GM21825 (cell line): ENCODE data around the gene DNAJC21.

Experiments used
- ATAC-seq: cut with Tn5 transposase; IDR thresholded peaks from one replicate; pipeline ENCODE4 v1.9.1; 2021; ENCODE audit warnings: mild to moderate bottlenecking, moderate library complexity; ENCODE audit not compliant: unreplicated experiment

The DNAJC21 gene

DNA sequence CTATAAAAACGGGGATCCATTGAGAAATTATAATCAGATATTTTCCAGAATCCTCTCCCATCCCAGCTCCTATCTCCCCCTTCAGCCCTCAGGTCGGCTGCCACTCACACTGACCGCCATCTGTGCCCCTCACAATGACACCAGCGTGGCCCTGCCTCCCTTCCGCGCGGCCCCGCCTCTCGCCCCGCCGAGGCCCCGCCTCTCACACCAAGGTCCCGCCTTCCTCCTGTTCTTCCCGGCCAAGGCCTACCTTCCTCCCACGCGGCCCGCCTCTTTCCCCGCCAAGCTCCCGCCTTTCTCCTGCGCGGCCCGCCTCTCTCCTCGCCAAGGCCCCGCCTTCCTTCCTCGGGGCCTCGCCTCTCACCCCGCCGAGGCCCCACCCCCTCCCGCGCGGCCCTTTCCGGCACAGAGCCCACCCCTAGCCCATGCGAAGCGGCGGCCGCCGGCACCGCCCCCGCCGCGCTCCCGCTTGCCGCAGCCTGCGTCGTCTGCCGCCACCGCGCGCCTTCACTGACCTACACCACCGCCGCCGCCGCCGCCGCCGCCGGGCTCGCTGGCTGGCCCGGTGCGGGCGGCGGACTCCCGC is at the start of gene DNAJC21:
Gene DNAJC21 (plus strand): TSS at position 426 of the 586 bp plus-strand sequence. CDS start 261 bp downstream, outside the sequence.
- ATAC-seq: peak; percentile 91

DNA sequence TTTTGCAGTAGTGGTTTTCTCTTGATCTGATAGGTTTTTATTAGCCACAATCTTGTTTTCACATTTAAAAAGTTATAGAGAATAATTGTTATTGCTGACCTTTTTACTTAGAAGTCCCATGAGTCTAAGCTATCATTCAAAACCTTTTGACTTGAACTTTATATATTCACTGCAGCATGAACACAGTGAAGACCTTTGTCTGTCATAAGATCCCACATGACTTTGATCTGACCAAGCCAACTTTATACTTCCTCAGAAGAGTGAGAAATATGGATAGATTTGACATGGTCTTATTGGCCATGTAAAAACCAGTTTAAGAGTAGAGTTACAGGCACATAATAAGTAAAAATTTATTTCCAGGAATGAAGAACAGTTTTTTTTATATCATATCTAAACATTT is 48.1 kb upstream of the DNAJC21 start:
- ATAC-seq: no peak

DNA sequence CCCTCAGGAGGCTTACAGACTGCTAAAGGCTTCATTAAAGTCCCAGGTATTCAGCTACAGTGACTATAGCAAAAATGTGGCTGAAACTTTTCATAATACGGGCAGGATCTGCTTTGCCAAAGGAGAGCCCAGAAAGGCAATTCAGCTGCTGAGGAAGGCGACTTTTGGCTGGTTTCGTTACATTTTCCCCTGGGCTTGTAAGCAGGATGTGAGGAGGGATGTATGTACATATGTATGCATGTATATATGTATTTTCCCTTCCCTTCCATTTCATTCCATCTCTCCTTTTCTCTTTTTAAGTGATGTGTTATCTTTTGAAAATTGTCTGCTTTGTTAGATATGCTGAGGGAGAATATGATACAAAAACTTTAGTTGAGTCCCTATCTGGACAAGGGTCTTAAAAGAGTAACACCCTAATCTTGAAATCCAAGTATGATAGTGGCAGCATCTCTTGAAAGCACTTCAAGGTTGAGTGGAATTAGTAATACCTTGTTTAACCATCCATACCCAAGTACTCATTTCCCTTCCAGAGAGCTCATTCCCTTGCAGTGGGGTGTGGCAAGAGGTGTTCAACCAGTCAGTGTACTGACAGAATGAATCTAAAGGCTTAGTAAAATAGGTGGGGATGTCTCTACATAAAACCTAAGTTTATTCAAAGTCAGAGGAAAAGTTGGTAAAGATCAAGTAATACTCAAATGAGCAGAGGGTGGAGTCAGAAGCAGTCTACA is 42.8 kb upstream of the DNAJC21 start:
- no peak for ATAC-seq

DNA sequence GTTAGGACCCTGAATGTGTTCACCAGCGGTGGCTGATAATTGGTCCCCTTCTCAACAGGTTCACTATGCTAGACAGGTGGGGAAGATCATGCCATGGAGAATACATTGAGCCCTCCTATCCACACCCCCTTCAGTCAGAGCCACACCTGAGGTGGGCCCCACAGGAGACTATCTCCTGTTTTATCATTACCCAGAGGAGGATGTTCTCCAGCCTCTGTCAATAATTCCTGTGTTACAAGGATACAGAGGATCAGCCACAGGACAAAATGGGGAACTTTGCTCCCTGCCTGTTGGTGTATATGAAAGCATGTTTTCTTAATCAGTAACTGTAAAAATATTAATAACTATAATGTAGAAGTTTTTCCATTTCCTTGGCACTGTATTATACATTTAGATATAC is 40.0 kb upstream of the DNAJC21 start:
- ATAC-seq: no peak

DNA sequence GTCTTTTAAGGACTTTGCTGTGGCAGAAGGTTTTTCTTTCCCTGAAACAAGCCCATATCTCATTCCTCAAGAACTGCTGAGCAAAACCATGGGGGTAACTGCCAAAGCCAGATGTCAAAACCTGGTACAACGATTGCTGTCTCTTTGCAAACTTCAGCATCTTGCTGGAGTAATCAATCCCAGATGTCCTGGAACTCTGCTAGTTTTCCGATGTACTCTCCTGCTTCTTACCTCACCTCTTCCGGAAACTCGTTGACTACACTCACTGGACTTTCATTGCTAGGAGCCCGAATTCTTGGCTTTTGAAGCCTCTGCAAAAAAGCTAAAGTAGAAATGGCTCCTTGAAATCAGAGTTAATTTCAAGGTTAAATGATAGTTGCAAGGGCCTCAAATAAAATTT is 37.4 kb upstream of the DNAJC21 start:
- no peak for ATAC-seq

DNA sequence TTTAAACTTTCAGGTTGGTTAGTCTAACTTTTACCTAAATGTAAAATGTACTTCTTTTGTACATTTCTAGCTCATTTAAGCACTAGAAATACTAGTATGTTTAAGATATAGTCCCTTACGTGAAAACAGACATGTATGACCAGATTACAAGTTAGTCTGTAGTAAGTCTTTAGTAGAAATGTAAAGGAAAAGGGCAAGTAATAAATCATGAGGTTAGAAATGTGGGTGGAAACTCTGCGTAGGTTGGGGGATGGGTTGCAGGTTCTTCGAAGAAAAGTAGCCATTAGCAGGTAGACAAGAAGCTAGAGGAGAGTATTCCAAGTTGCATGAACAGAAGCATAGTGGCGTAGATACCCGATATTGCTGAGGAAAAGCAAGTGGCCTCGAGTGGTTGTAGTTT is 36.9 kb upstream of the DNAJC21 start:
- no peak for ATAC-seq

DNA sequence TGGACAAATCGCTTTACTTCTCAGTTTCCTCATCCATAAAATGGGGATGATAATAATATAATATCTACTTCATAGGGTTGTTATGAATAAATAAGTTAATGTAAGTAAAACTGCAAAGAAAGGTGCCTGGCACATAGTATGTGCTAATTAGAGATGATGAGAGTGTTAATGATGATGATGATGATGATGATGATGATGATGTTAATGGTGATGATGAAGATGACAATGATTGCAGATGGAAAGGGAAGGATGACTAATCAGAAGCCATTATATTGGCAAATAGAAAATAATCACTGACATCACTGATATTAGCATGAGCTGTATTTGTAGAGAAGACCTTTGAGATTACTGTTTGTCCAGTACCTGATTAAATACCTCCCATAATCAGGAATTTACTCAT is 34.6 kb upstream of the DNAJC21 start:
- ATAC-seq: no peak

DNA sequence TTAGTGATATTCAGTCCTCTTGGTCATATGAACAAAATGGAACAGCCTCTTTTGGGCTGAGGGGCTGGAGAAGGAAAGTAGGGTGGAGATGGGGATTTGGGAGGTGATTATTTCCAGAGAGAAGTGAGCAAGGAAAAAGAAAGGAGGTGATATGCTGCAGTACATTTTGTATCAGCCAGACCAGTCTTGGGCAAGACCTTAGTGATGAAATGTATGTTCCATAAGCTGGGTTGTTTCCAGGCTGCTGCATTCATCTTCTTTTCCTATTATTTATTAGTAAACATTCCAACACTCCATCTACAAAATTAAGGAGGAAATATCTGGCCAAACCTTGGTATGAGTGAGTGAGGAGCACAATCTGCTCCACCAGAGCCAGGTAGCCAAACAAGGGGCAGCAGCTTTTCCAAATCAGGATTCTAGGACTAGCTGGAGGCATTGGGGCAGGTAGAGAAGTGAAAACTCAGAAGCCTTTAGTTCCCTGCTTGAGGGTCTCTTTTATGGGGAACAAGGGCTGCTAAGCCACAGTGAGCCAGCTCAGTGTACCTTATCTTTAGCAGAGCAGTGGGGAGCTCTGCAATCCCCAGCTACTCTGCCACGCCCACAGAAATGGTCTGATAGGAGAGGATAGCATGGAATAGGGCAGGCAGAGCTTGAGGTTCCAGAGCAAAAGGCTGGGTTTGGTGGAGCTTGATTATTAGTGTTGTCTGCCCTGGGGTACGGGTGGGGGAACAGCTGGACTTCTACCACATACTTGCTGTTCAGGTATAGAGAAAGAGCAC is 33.5 kb upstream of the DNAJC21 start:
- no peak for ATAC-seq

DNA sequence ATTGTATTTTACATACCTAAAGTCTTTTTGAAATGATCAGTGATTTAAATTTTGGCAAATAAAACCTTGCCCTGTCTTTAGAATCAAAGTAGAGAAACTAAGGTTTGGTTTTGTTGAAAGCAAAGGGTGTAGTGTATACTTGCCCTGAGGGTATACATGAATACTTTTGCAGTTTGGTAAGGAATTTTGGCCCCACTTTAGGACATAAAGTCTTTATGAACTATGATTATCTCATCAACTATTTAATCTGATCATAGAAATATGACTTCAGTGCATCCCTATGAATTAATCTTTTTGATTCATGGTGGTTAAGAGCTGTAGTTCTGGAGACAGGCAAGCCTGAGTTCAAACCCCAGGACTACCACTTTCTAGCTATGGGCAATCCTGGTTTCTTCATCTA is 31.7 kb upstream of the DNAJC21 start:
- ATAC-seq: no peak

DNA sequence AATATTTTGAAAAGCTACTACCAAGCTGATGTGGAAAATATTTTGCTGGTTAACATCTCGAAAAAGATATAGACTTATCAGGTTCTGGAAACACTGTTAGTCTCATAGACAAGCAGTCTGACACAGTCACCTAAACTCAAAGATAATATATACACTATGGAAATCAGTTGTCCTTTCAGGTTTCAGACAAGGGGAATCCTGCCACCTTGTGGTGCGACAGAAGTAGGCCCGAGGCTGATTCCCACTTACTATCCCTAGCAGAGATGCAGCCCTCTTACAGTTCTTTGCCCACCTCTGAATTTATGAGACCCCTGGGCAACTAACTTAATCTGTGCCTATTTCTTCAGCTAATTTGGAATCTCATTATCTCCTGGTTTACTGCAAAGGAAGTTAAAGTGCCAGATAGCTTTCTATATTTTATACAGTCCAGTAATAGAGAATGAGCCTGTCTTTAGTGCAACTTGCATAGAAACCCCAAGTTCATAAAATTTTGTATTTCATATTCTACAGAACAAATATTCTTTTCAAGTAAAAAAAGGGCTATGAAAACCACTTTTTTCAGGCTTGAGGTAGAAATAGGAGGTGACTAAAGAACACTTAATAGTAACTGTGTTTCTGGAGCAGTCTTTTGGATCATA is 31.0 kb upstream of the DNAJC21 start:
- ATAC-seq: peak; percentile 74

DNA sequence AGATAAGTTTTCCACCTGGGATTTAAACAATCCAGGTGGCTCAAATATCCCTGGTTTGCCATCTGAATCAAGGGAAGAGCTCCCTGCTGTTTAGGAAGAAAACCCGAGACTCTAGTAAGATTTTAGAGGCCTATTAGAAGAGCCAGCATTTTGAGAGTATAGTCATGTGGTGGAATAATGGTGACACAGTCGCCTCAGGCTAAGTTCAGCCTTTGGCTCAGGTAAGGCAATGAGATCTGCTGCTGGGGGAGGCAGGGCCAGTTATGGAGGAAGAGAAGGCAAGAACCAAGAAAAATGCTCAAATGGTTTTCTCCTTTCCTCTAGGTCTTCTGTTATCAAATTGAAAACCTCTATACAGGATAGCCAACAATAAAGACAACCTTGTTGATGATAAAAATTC is 30.3 kb upstream of the DNAJC21 start:
- ATAC-seq: no peak

DNA sequence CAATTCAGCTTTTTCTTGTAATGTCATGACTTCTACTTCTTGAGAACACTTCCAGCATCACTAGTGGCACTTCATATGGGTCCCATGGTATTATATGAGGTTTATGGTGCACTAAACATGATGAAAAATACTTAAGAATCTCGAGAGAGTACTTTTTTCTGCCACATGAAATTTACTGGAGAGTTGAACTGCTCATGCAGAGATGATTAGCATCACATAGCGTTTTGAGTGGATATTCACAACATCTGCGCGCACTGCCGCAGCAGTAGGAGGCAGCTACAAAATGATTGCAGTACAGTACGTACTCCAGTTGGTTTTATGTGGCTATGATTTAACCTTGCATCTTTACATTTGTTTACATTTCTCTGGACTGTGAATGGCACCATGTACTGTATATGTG is 28.7 kb upstream of the DNAJC21 start:
- ATAC-seq: no peak

DNA sequence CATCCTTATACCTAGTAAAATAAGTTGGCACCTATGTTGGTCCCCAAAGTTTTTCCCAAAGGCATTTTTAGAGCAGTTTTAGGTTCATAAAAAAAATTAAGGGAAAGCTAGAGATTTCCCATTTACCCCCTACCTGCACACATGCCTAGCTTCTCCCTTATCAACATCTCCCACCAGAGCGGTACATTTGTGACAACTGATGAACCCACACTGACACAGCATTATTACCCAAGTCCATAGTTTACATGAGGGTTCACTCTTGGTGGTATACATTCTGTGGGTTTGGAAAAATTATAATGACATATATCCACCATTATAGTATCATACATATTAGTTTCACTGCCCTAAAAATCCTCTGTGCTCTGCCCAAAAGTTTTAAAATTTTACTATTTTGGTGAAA is 26.1 kb upstream of the DNAJC21 start:
- ATAC-seq: no peak

DNA sequence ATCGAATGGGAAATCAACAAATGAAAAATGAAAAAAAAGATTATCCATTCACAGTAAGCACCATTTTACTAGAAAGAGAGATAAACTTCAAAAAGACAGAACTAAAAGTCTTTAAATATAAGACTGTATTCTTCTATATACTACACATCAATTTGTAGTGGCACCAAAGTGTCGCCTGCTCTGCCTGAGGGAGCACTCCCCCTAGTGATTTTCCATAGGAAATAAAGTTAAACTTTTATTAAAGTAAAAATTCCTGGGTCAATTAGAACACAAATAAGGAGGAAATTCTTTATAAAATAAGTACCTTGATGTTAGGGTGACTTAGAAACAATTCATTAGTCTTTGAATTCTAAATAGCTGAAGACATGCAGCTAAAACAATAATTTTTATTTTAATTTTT is 23.8 kb upstream of the DNAJC21 start:
- no peak for ATAC-seq

DNA sequence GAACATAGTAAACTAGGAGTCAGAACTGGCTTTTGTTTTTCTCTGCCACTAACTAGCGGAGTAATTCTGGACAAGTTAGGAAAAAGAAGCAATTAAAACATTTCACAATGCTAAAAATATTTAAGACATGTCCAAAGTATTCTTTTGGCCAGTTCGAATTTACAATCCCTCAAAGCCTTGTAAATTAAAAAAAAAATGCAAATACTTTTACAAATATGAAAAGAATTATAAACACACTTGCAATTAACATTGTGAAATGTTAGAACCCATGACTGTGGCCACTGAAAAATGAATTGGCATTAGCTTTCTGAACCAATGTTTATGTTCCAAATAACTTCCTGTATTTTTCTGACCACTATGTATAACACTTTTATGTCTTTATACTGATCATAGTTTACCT is 16.3 kb upstream of the DNAJC21 start:
- no peak for ATAC-seq

DNA sequence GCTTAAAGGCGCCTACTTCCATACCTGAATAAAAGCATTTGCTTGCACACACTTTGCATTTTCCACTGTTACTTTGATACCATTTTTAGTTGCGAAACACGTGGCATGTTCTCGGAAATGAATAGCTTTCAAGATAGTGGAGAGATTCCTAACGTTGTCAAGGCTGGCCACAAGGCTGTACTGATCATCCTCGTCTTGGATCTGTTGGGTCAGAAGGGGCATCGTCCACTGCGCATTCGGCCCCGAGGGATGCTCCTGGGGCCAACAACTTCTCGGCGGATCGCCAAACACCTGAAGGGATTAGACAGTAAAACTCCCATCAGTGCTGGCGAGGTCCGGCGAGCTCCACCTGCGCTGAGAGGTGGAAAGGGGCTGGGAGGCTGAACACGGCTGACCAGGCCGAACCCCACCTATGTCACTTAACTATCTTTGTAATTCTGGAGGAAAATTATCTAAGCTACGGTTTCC is 14.7 kb upstream of the DNAJC21 start:
- ATAC-seq: peak; percentile 8

DNA sequence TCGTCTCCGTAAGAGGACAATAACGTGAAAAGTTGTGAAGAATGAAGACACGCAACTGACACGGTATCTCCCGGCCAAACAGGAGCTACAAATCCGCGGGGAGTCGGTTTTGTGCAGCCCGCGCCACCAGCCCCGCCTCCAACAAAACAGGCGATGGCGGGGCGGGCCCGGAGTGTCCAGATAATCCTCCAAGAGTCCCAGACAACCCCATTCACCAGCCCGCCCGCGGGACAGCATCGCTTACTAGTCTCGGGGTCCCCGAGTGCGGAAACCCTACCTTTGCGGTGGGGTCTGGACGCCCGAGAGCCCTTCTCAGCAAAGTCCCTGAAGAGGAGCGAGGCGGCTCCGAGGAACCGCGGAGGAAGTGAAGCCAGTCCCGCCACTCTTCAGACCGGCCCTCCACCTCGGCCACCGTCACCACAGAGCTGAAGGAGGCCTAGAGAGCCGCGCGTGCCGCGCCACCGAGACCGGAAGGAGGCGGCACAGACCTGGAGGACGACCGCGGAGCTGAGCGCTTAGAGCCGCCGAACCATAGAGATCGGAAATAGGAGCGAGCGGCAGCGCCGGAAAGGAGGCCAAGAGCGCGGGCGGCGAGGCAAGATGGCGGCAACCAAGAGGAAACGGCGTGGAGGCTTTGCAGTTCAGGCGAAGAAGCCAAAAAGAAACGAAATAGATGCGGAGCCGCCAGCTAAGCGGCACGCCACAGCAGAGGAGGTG is 14.1 kb upstream of the DNAJC21 start, which contains the start of the genes BRIX1 and RAD1:
Gene BRIX1 (plus strand): TSS at position 573 of the 717 bp plus-strand sequence. CDS start 28 bp downstream, at position 601.
Gene RAD1 (minus strand): TSS at position 366 of the 717 bp plus-strand sequence. CDS start 612 bp downstream, outside the sequence.
- ATAC-seq: peak; percentile 99

DNA sequence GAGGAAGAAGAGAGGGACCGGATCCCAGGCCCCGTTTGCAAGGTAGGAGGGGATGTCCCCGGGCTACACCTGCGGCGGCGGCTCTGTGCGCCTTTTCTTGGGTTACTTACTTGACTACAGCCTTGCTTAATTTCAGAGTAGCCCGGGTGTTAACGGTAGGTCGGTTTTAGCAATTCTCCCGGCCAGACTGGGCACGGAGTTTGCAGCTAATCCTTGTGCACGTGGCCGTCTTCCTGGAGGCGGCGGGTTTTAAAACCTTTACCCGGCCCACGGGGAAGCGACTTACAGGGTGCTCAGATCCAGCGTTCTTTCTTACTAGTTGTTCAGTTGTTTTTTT is 13.5 kb upstream of the DNAJC21 start:
- ATAC-seq: no peak

DNA sequence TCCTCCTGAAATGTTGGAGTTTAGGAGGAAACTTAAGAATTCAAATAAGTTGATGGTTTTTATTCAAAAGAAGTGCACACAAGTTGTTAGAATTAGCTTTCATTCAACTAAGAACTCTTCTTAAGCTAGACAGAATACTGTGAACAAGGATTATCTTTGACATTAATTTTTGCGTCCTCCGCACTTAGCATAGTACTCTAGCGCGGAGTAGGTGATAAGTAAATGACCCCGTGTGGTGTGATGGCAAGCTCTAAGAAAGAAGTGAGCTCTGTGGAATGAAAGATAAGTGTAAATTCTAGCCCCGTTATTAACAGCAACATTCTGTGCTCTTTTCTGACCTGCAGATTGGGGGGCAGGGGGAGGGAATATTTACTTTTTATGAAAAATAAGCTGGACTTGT is 12.8 kb upstream of the DNAJC21 start:
- no peak for ATAC-seq

DNA sequence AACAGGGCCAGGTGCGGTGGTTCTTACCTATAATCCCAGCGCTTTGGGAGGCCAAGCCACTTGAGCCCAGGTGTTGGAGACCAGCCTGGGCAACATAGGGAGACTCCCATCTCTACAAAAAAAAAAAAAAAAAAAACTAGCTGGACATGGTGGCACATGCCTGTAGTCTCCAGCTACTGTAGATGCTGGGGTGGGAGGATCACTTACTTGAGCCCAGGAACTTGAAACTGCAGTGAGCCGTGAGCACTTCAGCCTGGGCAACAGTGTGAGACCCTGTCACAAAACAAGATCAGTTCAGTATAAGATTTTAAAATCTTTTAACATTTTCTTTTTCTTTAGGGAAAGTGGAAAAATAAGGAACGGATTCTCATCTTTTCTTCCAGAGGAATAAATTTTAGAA is 11.3 kb upstream of the DNAJC21 start:
- no peak for ATAC-seq

DNA sequence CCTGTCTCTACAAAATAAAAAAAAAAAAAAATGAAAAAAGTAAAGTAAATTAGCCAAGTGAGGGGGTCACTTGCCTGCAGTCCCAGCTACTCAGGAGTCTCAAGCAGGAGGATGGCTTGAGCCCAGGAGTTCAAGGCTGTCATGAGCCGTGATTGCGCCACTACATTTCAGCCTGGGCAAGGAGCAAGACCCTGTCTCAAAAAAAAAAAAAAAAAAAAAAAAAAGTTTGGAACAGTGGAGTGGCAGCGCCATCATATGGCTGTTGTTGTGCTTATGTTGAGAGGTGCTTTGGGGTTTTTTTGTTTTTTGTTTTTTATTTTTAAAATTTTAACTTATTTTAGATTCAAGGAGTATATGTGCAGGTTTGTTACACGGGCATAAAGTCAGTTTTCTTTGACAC is 10.3 kb upstream of the DNAJC21 start:
- no peak for ATAC-seq
